HUDEP-2 (cell line): ENCODE measurements around the gene SENP3.

ENCODE experiments used
- DNase-seq, 76 experiments: peaks; one replicate each; lab custom pipeline; 2025; ENCODE audit not compliant: unreplicated experiment in 76 of 76; lab: John Stamatoyannopoulos, UW

SENP3 gene

GRCh38 chr17:7555320-7555948 is 6.3 kb upstream of the SENP3 start:
- DNase-seq, result no peak

GRCh38 chr17:7556627-7557026 is 5.1 kb upstream of the SENP3 start:
- DNase-seq, result no peak

- DNase-seq, result no peak
Observed at GRCh38 chr17:7557147-7557764, 4.5 kb upstream of the SENP3 start.

- DNase-seq, result peak in 64 of 76 experiments; percentile 19 to 80 (median 57)
Observed at GRCh38 chr17:7557775-7558543, 3.8 kb upstream of the SENP3 start.

GRCh38 chr17:7558544-7559319 is 3.0 kb upstream of the SENP3 start, which contains the start of gene TNFSF13:
Gene TNFSF13, plus strand, starts transcription at chr17:7558750. Its CDS starts 290 bp downstream, at chr17:7559040.
- DNase-seq, result peak in 44 of 76 experiments; percentile 15 to 80 (median 42)

DNA sequence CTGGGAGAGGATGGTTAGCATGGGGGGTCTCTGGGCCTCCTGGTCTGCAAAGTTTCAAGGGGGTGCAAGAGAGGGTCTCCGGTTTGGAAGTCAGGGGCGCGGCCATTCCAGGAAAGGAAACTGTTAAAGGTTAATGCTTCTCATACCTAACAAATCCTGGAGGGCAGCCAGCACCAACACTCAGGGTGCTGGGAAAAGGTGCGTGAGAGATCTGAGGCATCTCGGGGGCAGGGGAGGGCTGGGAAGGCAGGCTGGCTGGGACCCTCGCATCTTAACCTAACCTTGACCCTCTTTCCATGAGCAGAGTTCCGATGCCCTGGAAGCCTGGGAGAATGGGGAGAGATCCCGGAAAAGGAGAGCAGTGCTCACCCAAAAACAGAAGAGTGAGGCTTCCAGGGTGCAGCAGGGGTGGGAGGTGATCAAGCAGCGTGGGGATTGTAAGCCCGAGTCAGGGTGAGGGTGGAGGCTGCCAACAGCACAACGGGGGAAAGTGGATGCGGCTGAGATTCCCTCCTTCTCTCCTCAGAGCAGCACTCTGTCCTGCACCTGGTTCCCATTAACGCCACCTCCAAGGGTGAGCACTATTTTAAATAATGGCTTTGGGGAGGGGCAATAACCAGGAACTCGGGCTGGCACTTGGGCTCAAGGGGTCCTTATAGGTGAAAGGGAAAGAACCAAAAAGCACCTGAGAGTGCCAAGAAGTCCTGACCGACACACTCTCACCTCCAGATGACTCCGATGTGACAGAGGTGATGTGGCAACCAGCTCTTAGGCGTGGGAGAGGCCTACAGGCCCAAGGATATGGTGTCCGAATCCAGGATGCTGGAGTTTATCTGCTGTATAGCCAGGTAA is 2.2 kb upstream of the SENP3 start:
- no peak for DNase-seq

GRCh38 chr17:7560172-7561027 is 1.3 kb upstream of the SENP3 start:
- peak in 9 of 76 experiments; percentile 4 to 47 (median 17) for DNase-seq

DNA sequence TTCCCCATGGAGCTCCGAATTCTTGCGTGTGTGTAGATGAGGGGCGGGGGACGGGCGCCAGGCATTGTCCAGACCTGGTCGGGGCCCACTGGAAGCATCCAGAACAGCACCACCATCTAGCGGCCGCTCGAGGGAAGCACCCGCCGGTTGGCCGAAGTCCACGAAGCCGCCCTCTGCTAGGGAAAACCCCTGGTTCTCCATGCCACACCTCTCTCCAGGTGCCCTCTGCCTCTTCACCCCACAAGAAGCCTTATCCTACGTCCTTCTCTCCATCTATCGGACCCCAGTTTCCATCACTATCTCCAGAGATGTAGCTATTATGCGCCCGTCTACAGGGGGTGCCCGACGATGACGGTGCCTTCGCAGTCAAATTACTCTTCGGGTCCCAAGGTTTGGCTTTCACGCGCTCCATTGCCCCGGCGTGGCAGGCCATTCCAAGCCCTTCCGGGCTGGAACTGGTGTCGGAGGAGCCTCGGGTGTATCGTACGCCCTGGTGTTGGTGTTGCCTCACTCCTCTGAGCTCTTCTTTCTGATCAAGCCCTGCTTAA is 617 bp upstream of the SENP3 start:
- DNase-seq, result peak in 65 of 76 experiments; percentile 13 to 88 (median 76)

- peak in 1 of 76 experiments; percentile 18 for DNase-seq
Observed at GRCh38 chr17:7562208-7562605, 488 bp downstream of the SENP3 start.

DNA sequence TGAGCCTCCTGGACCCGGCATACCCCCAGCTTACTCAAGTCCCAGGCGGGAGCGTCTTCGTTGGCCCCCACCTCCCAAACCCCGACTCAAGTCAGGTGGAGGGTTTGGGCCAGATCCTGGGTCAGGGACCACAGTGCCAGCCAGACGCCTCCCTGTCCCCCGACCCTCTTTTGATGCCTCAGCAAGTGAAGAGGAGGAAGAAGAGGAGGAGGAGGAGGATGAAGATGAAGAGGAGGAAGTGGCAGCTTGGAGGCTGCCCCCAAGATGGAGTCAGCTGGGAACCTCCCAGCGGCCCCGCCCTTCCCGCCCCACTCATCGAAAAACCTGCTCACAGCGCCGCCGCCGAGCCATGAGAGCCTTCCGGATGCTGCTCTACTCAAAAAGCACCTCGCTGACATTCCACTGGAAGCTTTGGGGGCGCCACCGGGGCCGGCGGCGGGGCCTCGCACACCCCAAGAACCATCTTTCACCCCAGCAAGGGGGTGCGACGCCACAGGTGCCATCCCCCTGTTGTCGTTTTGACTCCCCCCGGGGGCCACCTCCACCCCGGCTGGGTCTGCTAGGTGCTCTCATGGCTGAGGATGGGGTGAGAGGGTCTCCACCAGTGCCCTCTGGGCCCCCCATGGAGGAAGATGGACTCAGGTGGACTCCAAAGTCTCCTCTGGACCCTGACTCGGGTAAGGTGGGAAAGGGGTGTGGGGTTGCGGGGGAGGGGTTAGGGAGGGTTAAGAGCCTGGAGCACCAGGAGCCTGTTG is 1.6 kb downstream of the SENP3 start:
- DNase-seq, result no peak

DNA sequence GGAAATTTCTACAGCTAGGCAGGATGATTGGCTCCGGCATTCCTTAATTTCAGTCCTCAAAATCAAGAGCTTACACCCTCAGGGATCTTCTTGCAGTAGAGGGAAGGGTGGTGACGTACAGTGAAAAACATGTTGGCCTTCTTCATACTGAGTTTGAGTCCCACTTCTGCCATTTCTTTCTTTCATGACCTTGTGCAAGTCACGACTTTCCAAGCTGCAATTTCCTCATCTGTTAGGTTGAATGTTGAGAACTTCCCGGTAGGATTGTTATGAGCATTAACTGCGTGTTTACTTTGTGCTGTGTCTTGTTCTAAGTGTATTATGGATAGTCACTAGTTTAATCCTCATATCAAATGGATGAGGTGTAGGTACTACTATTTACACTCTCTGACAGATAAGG is 7.9 kb downstream of the SENP3 start:
- no peak for DNase-seq

DNA sequence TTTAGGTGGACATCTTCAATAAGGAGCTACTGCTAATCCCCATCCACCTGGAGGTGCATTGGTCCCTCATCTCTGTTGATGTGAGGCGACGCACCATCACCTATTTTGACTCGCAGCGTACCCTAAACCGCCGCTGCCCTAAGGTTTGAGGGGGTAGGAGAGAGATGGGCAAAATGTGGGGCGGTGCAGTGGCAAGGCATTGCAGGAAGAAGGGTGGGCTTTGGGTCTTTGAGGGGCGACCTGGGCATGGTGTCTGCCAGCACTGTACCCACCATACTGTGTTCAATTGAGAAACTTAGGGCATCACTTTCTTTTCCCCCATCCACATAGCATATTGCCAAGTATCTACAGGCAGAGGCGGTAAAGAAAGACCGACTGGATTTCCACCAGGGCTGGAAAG is 8.6 kb downstream of the SENP3 start:
- DNase-seq, result no peak

DNA sequence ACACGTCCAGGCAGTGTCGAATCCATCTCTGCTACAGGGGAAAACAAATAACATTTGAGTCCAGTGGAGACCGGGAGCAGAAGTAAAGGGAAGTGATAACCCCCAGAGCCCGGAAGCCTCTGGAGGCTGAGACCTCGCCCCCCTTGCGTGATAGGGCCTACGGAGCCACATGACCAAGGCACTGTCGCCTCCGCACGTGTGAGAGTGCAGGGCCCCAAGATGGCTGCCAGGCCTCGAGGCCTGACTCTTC is 10.5 kb downstream of the SENP3 start:
- DNase-seq, result no peak

DNA sequence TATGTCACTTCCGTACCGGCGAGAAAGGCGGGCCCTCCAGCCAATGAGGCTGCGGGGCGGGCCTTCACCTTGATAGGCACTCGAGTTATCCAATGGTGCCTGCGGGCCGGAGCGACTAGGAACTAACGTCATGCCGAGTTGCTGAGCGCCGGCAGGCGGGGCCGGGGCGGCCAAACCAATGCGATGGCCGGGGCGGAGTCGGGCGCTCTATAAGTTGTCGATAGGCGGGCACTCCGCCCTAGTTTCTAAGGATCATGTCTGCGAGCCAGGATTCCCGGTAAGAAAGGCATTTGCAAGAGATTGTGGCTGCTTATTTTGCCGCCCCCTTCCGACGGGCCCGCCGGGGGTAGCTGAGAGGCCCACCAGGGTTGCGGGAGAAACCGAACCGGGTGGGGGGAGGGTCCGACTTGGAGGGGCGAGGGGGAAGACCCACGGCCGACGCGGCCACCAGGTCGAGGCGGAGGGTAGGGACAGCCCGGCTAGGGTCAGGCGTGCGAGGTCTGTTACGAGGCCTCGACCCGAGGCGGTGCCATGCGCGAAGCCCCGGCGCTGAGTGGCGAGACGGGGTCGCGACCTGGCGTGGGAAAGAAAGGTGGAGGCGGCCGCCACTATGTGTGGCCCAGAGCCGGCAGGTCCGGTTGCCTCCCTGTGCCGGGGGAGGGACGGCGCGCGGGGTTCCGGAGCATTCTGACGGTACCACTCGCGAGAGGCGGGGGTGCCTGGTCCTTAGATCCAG is 11.0 kb downstream of the SENP3 start:
- peak; percentile 78 to 100 (median 99) for DNase-seq

- peak in 64 of 76 experiments; percentile 28 to 87 (median 74) for DNase-seq
Observed at GRCh38 chr17:7573324-7574080, 11.8 kb downstream of the SENP3 start.

- DNase-seq, result peak in 1 of 76 experiments; percentile 17
Observed at GRCh38 chr17:7574176-7574953, 12.6 kb downstream of the SENP3 start.
